8988T (cell line): ENCODE results near the gene FMN1.

Experiments
- DNase-seq: peaks from one replicate; pipeline ENCODE4 v3.0.0; 2011

The FMN1 gene

DNA sequence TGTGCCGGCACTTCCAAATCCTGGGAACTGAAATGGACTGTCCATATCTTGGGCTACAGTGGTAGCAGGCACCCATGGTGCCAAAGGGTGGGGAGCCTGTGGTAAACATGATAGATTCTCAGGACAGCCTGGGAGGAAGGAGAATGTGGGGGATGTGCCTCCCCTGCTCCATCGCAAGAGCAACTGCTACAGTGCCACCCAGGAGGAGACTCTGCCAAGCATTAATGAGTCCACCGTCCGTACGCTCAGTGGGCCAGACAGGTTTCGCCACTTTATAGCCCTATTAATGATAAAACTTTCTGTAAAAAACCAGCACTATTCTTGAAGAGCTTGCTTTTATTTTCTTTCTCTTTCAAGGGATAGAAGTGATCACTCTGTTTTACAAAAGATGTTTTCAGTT lies 75.2 kb downstream of the FMN1 start:
- no peak for DNase-seq

DNA sequence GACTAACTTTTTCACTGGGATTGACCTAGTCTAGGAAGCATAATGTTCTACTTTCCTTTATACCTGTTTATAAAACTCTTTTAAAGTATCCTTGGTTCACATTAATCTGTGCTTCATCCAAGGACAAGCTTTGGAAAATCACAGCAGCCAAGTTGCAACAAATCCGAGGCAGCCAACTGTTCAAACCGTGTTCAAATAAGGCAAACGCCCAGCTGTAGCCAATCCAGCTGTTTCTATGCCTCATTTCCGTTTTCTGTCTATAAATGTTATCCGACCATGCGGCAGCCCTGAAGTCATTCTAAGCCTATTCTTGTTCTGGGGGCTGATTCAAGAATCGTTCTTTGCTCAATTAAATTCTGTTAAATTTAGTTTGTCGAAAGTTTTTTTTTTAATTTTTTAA lies 78.3 kb downstream of the FMN1 start:
- no peak for DNase-seq

- no peak for DNase-seq
Observed at GRCh38 chr15:33115191-33115861, 79.2 kb downstream of the FMN1 start.

DNA sequence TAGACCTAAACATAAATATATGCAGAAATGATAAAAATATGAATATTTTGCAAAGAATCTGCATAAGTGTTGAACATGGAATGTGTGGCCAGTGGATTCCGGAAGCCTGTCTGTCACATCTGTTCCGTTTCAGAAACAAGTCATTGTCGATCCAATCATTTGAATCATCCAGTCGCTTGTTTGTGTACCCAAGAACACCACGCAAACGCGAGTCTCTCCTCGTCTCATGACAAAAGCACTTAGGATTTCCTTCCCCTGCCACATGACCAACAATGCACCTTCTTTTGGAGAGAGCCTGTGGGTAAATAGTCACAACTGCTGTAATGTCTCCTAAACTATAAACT lies 80.2 kb downstream of the FMN1 start:
- DNase-seq = no peak

GRCh38 chr15:33113666-33114373 lies 80.7 kb downstream of the FMN1 start:
- no peak for DNase-seq

GRCh38 chr15:33112541-33113105 lies 81.9 kb downstream of the FMN1 start:
- DNase-seq = no peak

GRCh38 chr15:33111041-33111451 lies 83.5 kb downstream of the FMN1 start:
- DNase-seq = no peak

- no peak for DNase-seq
Observed at GRCh38 chr15:33109345-33109744, 85.2 kb downstream of the FMN1 start.

DNA sequence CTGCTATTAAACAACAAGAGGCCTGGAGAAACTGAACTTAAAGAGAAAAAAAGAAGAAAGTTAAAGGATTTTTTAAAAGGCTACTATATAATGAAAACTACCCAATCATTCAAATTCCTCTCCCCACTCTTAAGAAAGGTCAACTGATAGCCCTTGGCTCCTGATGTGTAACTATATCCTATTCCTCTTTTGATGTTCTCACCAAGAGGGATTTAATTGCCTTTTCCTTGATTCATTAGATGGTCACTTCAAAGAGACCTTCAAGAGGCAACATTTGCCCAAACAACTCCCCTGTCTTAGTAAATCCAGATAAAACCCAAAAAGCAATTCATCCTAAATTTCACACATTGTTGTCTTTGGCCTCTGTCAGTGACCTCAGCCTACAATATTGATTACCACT lies 86.0 kb downstream of the FMN1 start:
- DNase-seq = no peak

DNA sequence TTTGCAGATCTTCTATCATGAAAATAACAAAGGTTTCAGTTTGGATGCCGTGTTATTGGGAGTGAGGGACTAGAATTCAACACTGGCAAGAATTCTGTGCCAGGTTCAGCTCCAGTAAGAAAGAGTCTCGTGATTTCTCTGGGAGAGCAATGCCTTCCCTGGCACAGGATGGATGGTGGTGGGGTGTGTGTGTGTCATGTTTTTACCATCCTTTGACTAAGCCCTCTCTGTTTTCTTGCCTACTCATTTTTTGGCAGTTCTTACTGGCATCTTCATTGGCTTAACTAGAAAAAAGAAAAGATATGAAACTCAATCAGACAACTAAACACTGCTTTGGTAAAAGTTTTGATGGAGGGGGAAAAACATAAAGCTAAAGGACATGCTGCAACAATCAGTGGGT lies 86.6 kb downstream of the FMN1 start:
- no peak for DNase-seq

- DNase-seq = no peak
Observed at GRCh38 chr15:33104212-33104611, 90.3 kb downstream of the FMN1 start.

- no peak for DNase-seq
Observed at GRCh38 chr15:33101036-33101435, 93.5 kb downstream of the FMN1 start.

DNA sequence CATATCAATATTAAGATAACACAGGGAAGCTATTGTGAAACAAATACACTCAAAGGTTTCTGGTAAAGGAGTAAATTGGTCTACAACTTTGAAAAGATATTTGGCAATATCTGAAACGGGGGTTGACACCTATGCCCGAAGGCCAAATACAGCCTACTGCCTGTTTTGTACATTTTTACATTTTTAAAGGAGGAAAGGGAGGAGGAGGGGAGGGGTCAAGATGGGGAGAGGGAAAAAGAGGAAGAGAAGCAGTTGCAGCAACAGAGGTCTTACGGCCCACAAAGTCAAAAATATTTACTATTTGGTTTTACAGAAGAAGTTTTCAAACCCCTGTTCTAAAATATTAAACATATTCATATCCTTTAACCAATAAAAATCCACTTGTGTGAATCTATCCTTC lies 94.2 kb downstream of the FMN1 start:
- no peak for DNase-seq

- no peak for DNase-seq
Observed at GRCh38 chr15:33099739-33100138, 94.8 kb downstream of the FMN1 start.

- no peak for DNase-seq
Observed at GRCh38 chr15:33099213-33099612, 95.3 kb downstream of the FMN1 start.

GRCh38 chr15:33098094-33099058 lies 96.1 kb downstream of the FMN1 start:
- no peak for DNase-seq

GRCh38 chr15:33096134-33096533 lies 98.4 kb downstream of the FMN1 start:
- no peak for DNase-seq

DNA sequence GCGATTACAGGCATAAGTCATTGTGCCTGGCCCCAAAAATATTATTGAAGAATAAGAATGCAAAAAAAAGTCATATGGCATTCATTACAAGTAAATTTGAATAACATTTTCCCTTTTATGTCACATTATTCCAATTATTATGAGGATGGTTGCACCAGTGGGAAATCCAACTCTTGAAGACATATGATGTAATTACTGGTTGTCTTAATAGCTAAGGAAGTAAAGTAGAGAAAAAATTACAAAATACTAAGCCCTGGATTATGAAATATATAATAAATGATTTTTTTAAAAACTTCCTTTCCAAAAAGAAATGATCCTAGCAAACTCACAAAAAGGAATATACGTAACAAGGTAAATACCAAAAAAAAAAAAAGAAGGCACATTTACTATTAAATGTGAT lies 98.9 kb downstream of the FMN1 start:
- DNase-seq = no peak

DNA sequence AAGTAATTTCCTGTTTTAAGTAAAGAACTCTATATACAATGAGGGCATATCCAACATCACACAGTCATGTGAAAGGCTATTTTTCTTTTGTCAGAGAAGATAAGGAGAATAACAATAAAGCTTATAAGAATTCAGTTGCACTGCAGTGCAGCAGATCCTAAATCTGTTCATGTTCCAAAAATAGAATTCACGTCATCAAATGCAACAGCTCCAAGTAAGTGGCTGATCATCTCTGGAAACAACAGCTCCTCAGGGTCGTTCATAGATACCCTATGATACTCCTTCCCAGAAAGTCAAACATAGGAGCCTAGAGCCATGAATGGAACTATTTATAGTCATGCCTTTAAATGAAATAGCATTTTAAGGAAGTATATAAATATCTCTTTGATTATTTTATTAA lies 100.2 kb downstream of the FMN1 start:
- DNase-seq = no peak

GRCh38 chr15:33093222-33093621 lies 101.3 kb downstream of the FMN1 start:
- no peak for DNase-seq

DNA sequence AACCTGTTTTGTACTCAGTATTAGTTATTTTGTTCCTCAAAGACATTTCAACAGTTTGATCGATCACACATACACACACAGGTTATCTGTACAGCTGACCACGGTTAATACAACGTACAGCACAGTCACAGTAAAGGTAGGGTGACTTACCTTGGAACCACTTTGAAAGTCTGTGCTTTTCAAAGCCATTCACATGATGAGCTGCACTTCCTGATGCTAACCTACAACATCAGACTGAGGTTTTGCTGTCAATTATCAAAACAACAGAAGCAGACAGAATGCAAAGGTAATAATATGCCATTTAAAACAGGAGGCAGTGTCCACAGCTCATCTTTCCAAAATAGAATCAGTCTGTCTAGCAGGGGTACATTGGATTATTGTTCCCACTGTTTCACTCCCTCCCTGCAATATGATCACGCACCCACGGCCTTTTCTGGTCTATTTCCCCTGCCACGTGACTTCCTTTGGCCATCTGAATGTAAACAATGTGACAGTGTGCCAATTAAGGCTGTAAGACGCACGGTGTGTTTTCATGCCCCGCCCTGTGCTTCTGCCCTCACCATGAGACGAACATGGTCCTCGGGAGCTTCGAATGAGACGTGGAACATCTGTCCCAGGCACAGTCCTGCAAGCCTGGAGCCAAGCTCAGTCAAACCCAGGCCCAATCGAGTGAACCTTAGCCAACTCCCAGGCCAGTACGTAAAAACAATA lies 102.4 kb downstream of the FMN1 start:
- DNase-seq = no peak

GRCh38 chr15:33089878-33090757 lies 104.4 kb downstream of the FMN1 start:
- DNase-seq = no peak
